Chondrocyte (in vitro differentiated cells): ENCODE results near the gene SND1. TPM values are rescaled to one million over a fixed set of nuclear protein-coding genes. Genes with fewer than 3 reads are reported as not detected.
A peak's percentile ranks its signal among the peaks of the same experiment; 100 is the strongest.

ENCODE experiments used
- DNase-seq: peaks from one replicate; pipeline ENCODE4 v3.0.0; 2021; ENCODE audit warnings: mixed read lengths, low spot score
- H3K27ac Mint-ChIP-seq: one replicate; pipeline ENCODE4 v1.8.0; 2021; ENCODE audit warnings: mild to moderate bottlenecking, moderate library complexity, mixed read lengths; ENCODE audit not compliant: unreplicated experiment
- H3K27me3 Mint-ChIP-seq: 2 replicates; pipeline ENCODE4 v1.8.0; 2021; ENCODE audit warnings: low read depth, mixed read lengths
- H3K36me3 Mint-ChIP-seq: 2 replicates; pipeline ENCODE4 v1.8.0; 2021; ENCODE audit warnings: low read depth, mixed read lengths
- H3K4me1 Mint-ChIP-seq: 2 replicates; pipeline ENCODE4 v1.8.0; 2021; ENCODE audit warnings: low read depth, mild to moderate bottlenecking, mixed read lengths
- H3K4me3 Mint-ChIP-seq: one replicate; pipeline ENCODE4 v1.8.0; 2021; ENCODE audit warnings: mild to moderate bottlenecking, moderate library complexity, mixed read lengths; ENCODE audit not compliant: unreplicated experiment
- H3K9me3 Mint-ChIP-seq: 2 replicates; pipeline ENCODE4 v1.8.0; 2021; ENCODE audit warnings: low read depth, mixed read lengths
- long read RNA-seq: library from polyadenylated mRNA; stranded (forward); transcript quantifications from one replicate; pipeline ENCODE4 v2.0.0, GENCODE V29; 2021
- total RNA-seq: library from RNA; stranded (reverse); gene quantifications from 3 replicates; pipeline ENCODE4 v1.2.1, GENCODE V29; 2021
- TF ChIP-seq, protein P1 (sequence below): fragments of 200-600 bp; sonication (generic); IDR thresholded peaks from 2 replicates; pipeline ENCODE4 v1.5.0; 2021; ENCODE audit warnings: antibody characterized with exemption, mild to moderate bottlenecking, moderate library complexity

Gene SND1
- 229 to 285 TPM (median 239 TPM) in 3 replicates for total RNA-seq
- long read RNA-seq, transcript SND1-201 (24 exons, 3,476 nt) = major isoform, 582 of 642 reads
- long read RNA-seq, partial matches to known transcripts = 31 of 642 reads
- long read RNA-seq, other reads (novel, unspliced or antisense) = 29 of 642 reads

GRCh38 chr7:127651556-127652332 lies at the start of gene SND1:
SND1 (plus strand) TSS chr7:127652194; CDS start chr7:127652374, 180 bp downstream.
- DNase-seq = peak; percentile 99
- peak within 1 kb of the TSS; percentile 98 for H3K27ac Mint-ChIP-seq
- peaks cover 48% of the 10 kb centered on the region for H3K4me1 Mint-ChIP-seq
- TF ChIP-seq, protein P1, sequence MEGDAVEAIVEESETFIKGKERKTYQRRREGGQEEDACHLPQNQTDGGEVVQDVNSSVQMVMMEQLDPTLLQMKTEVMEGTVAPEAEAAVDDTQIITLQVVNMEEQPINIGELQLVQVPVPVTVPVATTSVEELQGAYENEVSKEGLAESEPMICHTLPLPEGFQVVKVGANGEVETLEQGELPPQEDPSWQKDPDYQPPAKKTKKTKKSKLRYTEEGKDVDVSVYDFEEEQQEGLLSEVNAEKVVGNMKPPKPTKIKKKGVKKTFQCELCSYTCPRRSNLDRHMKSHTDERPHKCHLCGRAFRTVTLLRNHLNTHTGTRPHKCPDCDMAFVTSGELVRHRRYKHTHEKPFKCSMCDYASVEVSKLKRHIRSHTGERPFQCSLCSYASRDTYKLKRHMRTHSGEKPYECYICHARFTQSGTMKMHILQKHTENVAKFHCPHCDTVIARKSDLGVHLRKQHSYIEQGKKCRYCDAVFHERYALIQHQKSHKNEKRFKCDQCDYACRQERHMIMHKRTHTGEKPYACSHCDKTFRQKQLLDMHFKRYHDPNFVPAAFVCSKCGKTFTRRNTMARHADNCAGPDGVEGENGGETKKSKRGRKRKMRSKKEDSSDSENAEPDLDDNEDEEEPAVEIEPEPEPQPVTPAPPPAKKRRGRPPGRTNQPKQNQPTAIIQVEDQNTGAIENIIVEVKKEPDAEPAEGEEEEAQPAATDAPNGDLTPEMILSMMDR = no peak
- H3K27me3 Mint-ChIP-seq = no peaks in the 10 kb centered on the region
- H3K36me3 Mint-ChIP-seq = no peaks in the 10 kb centered on the region
- H3K4me3 Mint-ChIP-seq = peak within 1 kb of the TSS; percentile 91
- H3K9me3 Mint-ChIP-seq = no peaks in the 10 kb centered on the region

DNA sequence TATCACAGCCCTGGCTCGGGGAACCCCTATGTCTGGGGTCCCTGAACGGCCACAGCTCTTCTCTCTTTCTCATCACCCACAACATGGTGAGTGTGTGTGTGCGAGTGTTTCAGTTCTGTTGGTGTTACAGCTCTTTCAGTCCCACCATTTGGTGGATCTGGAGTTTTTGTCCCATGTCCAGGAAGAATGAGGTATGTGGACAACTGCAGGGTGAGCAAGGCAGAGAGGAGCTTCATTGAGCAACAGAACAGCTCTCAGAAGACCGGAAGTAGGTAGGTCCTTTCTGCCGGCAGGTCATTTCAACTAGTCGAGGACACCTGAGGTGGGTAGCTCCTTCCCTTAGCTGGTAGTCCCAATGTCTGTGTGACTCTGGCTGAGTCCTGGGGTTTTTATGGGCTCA lies 43.5 kb upstream of the SND1 start:
- no peaks in the 10 kb centered on the region for H3K4me1 Mint-ChIP-seq
- H3K27ac Mint-ChIP-seq = no peak overlapping the region
- TF ChIP-seq, protein P1 = no peak
- peaks cover 2% of the 10 kb centered on the region for H3K36me3 Mint-ChIP-seq
- H3K9me3 Mint-ChIP-seq = peaks cover 12% of the 10 kb centered on the region
- peaks cover 17% of the 10 kb centered on the region for H3K27me3 Mint-ChIP-seq
- DNase-seq = no peak
- no peak overlapping the region for H3K4me3 Mint-ChIP-seq

DNA sequence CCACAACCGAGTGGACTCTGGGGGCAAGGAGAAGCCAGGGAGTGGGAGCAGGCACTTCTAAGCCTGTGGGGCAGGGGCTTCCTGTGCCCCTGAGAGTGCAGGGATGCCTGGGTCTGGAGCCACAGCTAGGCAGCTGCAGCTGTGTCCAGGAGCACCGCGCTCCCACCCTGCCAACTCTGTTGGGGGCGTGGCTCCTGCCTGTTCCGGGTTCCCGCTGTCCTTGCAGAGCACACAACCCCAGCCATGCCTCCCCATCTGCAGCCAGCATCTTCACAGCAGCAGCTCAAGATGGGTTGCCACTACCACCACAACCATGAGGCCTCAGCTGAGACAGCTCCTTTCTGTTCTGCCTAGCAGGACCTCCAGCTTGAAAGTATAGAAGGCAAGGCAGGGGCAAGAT lies 42.7 kb upstream of the SND1 start:
- TF ChIP-seq, protein P1 = no peak
- no peak for DNase-seq
- no peaks in the 10 kb centered on the region for H3K4me1 Mint-ChIP-seq
- H3K36me3 Mint-ChIP-seq = no peaks in the 10 kb centered on the region
- H3K4me3 Mint-ChIP-seq = no peak overlapping the region
- H3K27ac Mint-ChIP-seq = no peak overlapping the region
- peaks cover 8% of the 10 kb centered on the region for H3K9me3 Mint-ChIP-seq
- H3K27me3 Mint-ChIP-seq = peaks cover 26% of the 10 kb centered on the region

GRCh38 chr7:127612263-127612662 lies 39.7 kb upstream of the SND1 start:
- TF ChIP-seq, protein P1 = no peak
- H3K4me3 Mint-ChIP-seq = no peak overlapping the region
- no peaks in the 10 kb centered on the region for H3K4me1 Mint-ChIP-seq
- H3K27ac Mint-ChIP-seq = no peak overlapping the region
- H3K27me3 Mint-ChIP-seq = peaks cover 53% of the 10 kb centered on the region
- no peak for DNase-seq
- no peaks in the 10 kb centered on the region for H3K9me3 Mint-ChIP-seq
- H3K36me3 Mint-ChIP-seq = no peaks in the 10 kb centered on the region

- Mint-ChIP-seq H3K4me3 (no peak overlapping the region), H3K36me3 (no peaks in the 10 kb centered on the region), H3K27ac (no peak overlapping the region), H3K27me3 (peaks cover 90% of the 10 kb centered on the region), H3K9me3 (no peaks in the 10 kb centered on the region), H3K4me1 (peaks cover 4% of the 10 kb centered on the region)
- DNase-seq = no peak
- TF ChIP-seq, protein P1 = no peak
Observed at GRCh38 chr7:127616724-127617123, 35.3 kb upstream of the SND1 start.
